K562 (cell line): ENCODE results near the gene SDK1. TPM values are rescaled to one million over a fixed set of nuclear protein-coding genes. Genes with fewer than 3 reads are reported as not detected.

Experiments
- KDM4B ChIP-seq, 2 experiments: fragments of 450-650 bp in 1 of 2; sonication (generic) in 1 of 2; IDR thresholded peaks; 2 replicates each; pipeline ENCODE4 v1.6.1; 2016 to 2017; ENCODE audit warnings: borderline replicate concordance in 2 of 2, antibody characterized with exemption in 1 of 2, low read depth in 1 of 2, mild to moderate bottlenecking in 1 of 2
- PREB ChIP-seq: sonication (generic); formaldehyde crosslinking; IDR thresholded peaks from 2 replicates; pipeline ENCODE4 v1.8.1; 2023; ENCODE audit warnings: mild to moderate bottlenecking, missing genetic modification reagents
- SAFB ChIP-seq: fragments of 200-400 bp; formaldehyde crosslinking; IDR thresholded peaks from 2 replicates; pipeline ENCODE4 v1.6.1; 2017; ENCODE audit warnings: low read depth, low read length, borderline replicate concordance
- THRB ChIP-seq: fragments of 450-650 bp; formaldehyde crosslinking; conservative IDR thresholded peaks from 2 replicates; pipeline ENCODE4 v1.4.0; 2022; ENCODE audit warnings: mild to moderate bottlenecking, missing genetic modification characterization
- polyA plus RNA-seq, 8 experiments: library from polyadenylated mRNA; depleted of rRNA in 4 of 8; stranded (reverse) in 5 of 8; unstranded in 3 of 8; fragments of >200 nt; fragmentation: Nextera tagmentation in 2 of 8; fragmentation: Illumina TruSeq in 1 of 8; extraction: Ambion mirVana in 2 of 8; extraction: Trizol in 1 of 8; gene quantifications; 2 replicates each; pipeline versions ENCODE4 v1.2.1 to v1.2.3, GENCODE V29; 2011 to 2014; ENCODE audit warnings: inconsistent platforms in 1 of 8, missing spikeins in 1 of 8
- total RNA-seq, 7 experiments: library from RNA; depleted of rRNA in 6 of 7; stranded (reverse); fragments of >200 nt in 6 of 7; fragmentation: Illumina TruSeq in 2 of 7; extraction: Trizol in 2 of 7; gene quantifications; 2 replicates each; pipeline versions ENCODE4 v1.2.1 to v1.2.3, GENCODE V29; 2011 to 2021; ENCODE audit warnings: low replicate concordance in 1 of 7
- TF ChIP-seq, protein P1 (sequence below): IDR thresholded peaks from 2 replicates; pipeline ENCODE4 v1.6.1; 2012; ENCODE audit warnings: low read depth, low read length, improper control_type of control experiment, borderline replicate concordance

The SDK1 gene
- total and polyA plus RNA-seq, 9 of the 15 experiments (the other 6 are each of a cell fraction or from before 2014, with no cell fraction given) = 0.16 TPM; not detected in 8

- TF ChIP-seq, protein P1, sequence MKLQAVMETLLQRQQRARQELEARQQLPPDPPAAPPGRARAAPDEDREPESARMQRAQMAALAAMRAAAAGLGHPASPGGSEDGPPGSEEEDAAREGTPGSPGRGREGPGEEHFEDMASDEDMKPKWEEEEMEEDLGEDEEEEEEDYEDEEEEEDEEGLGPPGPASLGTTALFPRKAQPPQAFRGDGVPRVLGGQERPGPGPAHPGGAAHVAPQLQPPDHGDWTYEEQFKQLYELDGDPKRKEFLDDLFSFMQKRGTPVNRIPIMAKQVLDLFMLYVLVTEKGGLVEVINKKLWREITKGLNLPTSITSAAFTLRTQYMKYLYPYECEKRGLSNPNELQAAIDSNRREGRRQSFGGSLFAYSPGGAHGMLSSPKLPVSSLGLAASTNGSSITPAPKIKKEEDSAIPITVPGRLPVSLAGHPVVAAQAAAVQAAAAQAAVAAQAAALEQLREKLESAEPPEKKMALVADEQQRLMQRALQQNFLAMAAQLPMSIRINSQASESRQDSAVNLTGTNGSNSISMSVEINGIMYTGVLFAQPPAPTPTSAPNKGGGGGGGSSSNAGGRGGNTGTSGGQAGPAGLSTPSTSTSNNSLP = no peak
- TF ChIP-seq KDM4B (IDR thresholded peaks at IDR 0.05; ENCODE audit: borderline replicate concordance in 2 of 2, low read depth in 1 of 2) = no peak
- TF ChIP-seq THRB (CRISPR knock-in tag) = no peak
- no peak for TF ChIP-seq SAFB
- no peak for TF ChIP-seq PREB (CRISPR knock-in tag)
Observed at GRCh38 chr7:4151524-4151923, 850.5 kb downstream of the SDK1 start (continued).
